Neural cell (in vitro differentiated cells): ENCODE measurements around the gene IL11.

Experiments
- TAF1 ChIP-seq: IDR thresholded peaks from 2 replicates; pipeline ENCODE4 v1.6.1; 2012; ENCODE audit warnings: low read depth
- TF ChIP-seq, protein P1 (sequence below): fragments of 450-650 bp; IDR thresholded peaks from 2 replicates; pipeline ENCODE4 v1.5.1; 2014; ENCODE audit warnings: antibody characterized with exemption, mild to moderate bottlenecking, moderate library complexity; ENCODE audit not compliant: poor library complexity, severe bottlenecking

DNA sequence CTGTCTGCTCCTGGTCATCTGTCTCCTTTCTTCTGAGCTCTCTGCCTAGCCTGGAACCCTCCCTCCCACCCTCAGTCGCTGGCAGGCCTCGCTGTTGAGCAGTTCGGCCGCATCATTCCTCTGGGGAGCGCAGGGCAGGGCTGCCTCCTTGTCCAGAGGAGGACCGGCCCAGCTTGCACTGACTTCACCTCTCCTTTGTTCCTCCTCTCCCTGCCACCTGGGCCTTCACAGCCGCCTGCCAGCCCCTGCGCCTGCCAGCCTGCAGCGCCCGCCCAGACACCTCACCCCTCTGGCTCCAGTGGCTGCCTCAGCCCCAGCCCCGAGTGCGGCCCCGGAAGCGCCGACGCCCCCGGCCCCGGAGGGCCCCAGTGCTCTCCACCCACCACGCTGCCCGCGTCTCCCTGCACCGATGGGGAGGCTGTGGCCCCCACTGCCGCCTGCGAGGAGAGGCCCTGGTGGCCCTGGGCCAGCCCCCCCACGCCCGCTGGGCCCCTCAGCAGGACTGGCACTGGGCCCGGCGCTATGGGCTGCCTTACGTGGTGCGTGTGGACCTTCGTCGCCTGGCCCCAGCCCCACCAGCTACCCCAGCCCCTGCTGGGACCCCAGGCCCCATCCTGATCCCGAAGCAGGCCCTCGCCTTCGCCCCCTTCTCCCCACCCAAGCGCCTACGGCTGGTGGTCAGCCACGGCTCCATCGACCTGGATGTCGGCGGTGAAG lies 23.4 kb downstream of the IL11 start:
- no peak for TF ChIP-seq TAF1
- TF ChIP-seq, protein P1, sequence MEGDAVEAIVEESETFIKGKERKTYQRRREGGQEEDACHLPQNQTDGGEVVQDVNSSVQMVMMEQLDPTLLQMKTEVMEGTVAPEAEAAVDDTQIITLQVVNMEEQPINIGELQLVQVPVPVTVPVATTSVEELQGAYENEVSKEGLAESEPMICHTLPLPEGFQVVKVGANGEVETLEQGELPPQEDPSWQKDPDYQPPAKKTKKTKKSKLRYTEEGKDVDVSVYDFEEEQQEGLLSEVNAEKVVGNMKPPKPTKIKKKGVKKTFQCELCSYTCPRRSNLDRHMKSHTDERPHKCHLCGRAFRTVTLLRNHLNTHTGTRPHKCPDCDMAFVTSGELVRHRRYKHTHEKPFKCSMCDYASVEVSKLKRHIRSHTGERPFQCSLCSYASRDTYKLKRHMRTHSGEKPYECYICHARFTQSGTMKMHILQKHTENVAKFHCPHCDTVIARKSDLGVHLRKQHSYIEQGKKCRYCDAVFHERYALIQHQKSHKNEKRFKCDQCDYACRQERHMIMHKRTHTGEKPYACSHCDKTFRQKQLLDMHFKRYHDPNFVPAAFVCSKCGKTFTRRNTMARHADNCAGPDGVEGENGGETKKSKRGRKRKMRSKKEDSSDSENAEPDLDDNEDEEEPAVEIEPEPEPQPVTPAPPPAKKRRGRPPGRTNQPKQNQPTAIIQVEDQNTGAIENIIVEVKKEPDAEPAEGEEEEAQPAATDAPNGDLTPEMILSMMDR, result no peak
